Measurements from ENCODE around the gene TMEM219. TPM values are rescaled to one million over a fixed set of nuclear protein-coding genes. Genes with fewer than 3 reads are reported as not detected.
"Not testable (repeated sequence)": the region's sequence is repeated elsewhere in the genome, so short reads cannot be mapped to it uniquely, and the experiment has no call there.

The TMEM219 gene
- total RNA-seq, 1 donor from 2014 or later, result 72.2 TPM

DNA sequence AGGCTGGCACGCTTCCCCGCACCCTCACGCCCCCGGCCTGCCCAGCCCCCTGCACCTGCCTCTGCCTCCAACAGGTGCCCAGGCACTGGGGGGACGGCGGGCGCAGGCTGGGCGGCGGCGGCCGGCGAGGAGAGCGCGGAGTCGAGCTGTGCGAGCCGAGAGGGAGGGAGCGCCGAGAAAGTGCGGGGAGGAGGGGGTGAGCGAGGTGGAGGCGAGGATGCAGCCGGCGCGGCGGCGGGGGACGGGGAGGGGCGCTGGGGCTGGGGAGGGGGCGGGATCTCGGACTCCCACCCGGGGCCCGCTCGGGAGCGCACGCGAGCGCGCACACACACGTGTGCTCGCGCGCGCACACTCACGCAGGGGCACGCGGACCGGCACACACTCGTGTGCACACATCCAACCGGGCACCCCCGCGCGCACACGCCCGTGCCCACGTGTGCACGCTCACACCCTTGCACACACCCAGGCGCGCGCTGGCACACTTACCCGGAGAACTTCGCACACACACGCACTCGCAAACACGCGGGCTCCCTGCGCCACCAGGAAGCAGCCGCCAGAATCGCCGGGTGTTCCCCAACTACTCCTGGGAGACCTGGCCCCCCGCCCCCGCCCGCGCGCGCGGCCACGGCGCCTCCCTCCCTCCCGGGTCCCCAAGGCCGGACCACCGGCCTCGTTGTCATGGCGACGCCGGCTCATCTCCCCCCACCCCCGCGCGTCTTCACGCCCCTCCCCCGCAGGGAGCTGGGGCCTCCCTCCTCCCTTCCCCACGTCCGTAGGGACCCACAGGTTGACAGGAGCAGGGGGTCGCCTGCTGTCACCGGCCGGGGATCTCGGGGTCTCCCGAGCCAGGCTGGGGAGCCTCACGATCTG lies 49.2 kb downstream of the TMEM219 start, which contains the start of gene DOC2A:
TSS of gene DOC2A (minus strand) at position 184 of the 870 bp plus-strand sequence. CDS start 805 bp downstream, outside the sequence.
- no peak for DNase-seq (ENCODE audit: low read depth in 2 of 2)

DNA sequence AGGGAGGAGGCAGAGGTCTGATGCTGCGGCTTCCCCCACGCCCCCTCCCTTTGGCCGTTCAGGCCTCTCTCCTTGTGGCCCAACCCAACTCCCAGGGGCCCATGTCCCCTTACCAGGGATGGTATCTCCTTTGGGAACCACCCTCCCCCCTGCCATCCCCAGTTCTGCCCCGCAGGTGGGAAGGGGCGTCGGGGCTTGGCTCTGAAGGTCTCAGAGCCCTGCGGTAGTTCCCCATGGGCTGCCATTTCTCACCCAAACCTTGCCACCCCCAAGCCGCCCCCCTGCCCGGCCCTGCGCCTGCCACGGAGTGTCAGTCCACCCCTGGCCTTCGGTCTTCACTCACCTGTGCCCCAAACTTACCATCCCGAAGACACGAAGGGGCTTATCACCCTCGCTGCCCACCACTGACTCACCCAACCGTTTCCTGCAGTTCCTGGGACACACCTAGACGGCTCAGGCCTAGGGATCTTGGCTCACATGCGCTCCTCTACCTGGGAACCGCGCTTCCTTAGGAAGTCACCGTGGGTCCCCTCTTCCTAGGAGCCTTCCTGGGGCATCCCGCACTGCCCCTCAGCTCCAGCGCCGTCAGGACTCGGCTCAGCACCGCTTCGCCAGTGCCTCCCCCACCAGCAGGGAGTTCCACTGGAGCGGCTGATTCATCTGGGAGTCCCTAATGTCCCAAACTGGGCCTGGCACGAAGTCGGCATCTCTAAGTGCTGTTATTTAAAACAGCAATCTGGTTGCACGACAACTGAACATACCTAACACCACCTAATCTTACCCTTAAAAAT lies 50.0 kb downstream of the TMEM219 start:
- no peak for DNase-seq (ENCODE audit: low read depth in 2 of 2)

DNA sequence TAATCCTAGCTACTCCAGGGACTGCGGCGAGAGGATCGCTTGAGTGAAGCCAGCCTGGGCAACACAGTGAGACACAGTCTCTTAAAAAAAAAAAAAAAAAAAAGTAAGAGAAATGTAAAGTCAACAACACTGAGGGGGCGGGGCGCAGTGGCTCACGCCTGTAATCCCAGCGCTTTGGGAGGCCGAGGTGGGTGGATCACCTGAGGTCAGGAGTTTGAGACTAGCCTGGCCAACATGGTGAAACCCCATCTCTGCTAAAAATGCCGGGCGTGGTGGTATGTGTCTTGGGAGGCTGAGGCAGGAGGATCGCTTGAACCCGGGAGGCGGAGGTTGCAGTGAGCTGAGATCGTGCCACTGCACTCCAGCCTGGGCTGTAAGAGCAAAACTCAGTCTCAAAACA lies 50.7 kb downstream of the TMEM219 start:
- not testable (repeated sequence) for DNase-seq (ENCODE audit: low read depth in 2 of 2)

DNA sequence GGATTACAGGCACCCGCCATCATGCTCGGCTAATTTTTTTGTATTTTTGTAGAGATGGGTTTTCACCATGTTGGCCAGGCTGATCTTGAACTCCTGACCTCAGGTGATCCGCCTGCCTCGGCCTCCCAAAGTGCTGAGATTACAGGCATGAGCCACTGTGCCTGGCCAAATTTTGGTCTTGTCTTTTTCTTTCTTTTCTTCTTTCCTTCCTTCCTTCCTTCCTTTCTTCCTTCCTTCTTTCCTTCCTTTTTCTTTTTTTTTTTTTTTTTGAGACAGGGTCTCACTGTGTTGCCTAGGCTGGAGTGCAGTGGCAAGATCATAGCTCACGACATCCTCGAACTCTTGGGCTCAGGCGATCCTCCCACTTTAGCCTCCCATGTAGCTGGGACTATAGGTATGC lies 53.6 kb downstream of the TMEM219 start:
- not testable (repeated sequence) for DNase-seq (ENCODE audit: low read depth in 2 of 2)

DNA sequence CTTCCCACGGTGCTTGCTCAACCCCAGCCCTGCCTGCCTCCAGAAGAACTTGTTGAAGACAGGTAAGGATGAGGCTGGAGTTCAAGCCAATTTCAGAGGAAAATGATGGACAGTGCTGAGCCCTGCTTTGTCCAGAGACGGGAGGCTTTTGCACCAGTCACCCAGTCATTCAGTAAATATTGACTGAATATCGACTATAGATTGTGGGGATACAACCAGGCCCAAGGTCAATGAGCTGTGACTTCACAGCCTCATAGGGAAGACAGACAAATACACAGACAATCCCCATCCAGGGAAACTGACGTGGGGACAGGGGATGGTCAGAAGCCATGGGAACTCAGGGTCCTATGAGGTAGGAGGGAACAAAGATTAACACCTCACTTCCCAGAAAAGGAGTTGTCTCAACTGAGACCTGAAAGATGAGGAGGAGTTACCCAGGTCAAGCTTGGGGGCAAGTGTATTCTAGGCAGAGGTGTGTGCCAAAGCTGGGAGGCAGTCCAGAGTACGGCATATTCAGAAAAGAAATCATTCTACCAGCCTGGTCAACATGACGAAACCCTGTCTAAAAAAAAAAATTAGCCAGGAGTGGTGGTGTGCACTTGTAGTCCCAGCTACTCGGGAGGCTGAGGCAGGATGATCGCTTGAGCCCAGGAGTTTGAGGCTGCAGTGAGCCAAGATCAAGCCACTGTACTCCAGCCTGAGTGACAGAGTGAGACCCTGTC lies 54.8 kb downstream of the TMEM219 start:
- DNase-seq (ENCODE audit: low read depth in 2 of 2), result no peak

DNA sequence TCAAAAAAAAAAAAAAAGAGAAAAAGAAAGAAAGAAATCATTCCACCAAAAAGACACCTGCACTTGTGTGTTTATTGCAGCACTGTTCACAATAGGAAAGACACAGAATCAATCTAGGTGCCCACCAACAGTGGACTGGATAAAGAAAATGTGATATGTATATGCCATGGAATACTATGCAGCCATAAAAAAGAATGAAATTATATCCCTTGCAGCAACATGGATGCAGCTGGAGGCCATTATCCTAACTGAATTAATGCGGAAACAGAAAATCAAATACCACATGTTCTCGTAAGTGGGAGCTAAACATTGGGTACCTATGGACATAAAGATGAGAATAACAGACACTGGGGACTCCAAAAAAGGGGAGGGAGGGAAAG lies 55.4 kb downstream of the TMEM219 start:
- DNase-seq (ENCODE audit: low read depth in 2 of 2), result no peak

DNA sequence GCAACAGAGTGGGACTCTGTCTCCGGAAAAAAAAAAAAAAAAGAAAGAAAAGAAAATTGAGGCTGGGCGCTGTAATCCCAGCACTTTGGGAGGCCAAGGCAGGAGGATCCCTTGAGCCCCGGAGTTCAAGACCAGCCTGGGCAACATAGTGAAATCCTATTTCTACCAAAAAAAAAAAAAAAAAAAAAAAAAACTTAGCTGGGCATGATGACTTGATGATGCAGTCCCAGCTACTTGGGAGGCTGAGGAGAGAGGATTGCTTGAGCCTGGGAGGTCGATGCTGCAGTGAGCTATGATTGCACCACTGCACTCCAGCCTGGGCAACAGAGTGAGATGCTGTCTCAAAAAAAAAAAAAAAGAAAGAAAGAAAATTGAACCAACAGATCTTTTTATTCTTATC lies 56.1 kb downstream of the TMEM219 start:
- DNase-seq (ENCODE audit: low read depth in 2 of 2), result not testable (repeated sequence)

DNA sequence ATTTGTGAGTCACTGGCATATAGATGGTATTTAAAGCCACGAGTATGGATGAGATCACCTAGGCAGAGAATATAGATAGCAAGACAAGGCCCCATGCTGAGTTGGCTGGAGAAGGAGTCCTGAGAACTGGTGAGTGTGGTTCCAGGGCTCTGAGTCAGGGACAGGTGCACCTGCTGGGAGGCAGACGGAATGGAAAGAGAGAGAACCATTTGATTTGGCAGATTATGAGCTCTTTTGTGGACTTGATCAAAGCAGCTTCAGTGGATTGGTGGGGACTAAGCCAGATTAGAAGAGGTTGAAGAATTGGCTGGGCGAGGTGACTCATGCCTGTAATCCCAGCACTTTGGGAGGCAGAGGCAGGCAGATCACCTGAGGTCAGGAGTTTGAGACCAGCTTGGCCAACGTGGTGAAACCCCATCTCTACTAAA lies 56.9 kb downstream of the TMEM219 start:
- no peak for DNase-seq (ENCODE audit: low read depth in 2 of 2)

Other genes with a start within 250 kb of the TMEM219 start
- not detected in 2 replicates for gene C16orf54, start 216.1 kb upstream of the TMEM219 start, total RNA-seq
- gene ZG16, start 183.8 kb upstream of the TMEM219 start, total RNA-seq, result not detected in 2 replicates
- 13.5 and 30.5 TPM in 2 replicates for gene KIF22, start 171.3 kb upstream of the TMEM219 start, total RNA-seq
- 109 and 125 TPM in 2 replicates for gene MAZ, start 155.6 kb upstream of the TMEM219 start, total RNA-seq
- under 0.01 and 0.22 TPM in 2 replicates for gene PRRT2, start 149.9 kb upstream of the TMEM219 start, total RNA-seq
- 11.1 and 16.3 TPM in 2 replicates for gene PAGR1, start 145.9 kb upstream of the TMEM219 start, total RNA-seq
- gene MVP, start 141.6 kb upstream of the TMEM219 start, total RNA-seq, result 122 and 182 TPM in 2 replicates
- 50.1 and 86.3 TPM in 2 replicates for gene CDIPT, start 98.9 kb upstream of the TMEM219 start, total RNA-seq
- 0.44 and 0.99 TPM in 2 replicates for gene SEZ6L2, start 62.5 kb upstream of the TMEM219 start, total RNA-seq
- gene ASPHD1, start 61.6 kb upstream of the TMEM219 start, total RNA-seq, result 0.20 and 0.22 TPM in 2 replicates
- gene KCTD13, start 35.9 kb upstream of the TMEM219 start, total RNA-seq, result 1.7 and 3.6 TPM in 2 replicates
- 61.2 and 86.1 TPM in 2 replicates for gene TAOK2, start 11.8 kb downstream of the TMEM219 start, total RNA-seq
- 3.6 and 4.1 TPM in 2 replicates for gene HIRIP3, start 33.5 kb downstream of the TMEM219 start, total RNA-seq
- 14.4 and 15.7 TPM in 2 replicates for gene INO80E, start 34.2 kb downstream of the TMEM219 start, total RNA-seq
- under 0.01 and 0.20 TPM in 2 replicates for gene DOC2A, start 48.9 kb downstream of the TMEM219 start, total RNA-seq
- not detected in 2 replicates for gene C16orf92, start 61.1 kb downstream of the TMEM219 start, total RNA-seq
- not detected in 2 replicates for gene TLCD3B, start 69.2 kb downstream of the TMEM219 start, total RNA-seq
- 319 and 337 TPM in 2 replicates for gene ALDOA, start 103.7 kb downstream of the TMEM219 start, total RNA-seq
- 174 and 199 TPM in 2 replicates for gene PPP4C, start 113.9 kb downstream of the TMEM219 start, total RNA-seq
- gene TBX6, start 129.8 kb downstream of the TMEM219 start, total RNA-seq, result under 0.01 TPM in 2 replicates
- 14.4 and 29.4 TPM in 2 replicates for gene YPEL3, start 134.1 kb downstream of the TMEM219 start, total RNA-seq
- gene GDPD3, start 151.5 kb downstream of the TMEM219 start, total RNA-seq, result 0.22 and 1.4 TPM in 2 replicates
- gene MAPK3, start 161.1 kb downstream of the TMEM219 start, total RNA-seq, result 30.1 and 49.0 TPM in 2 replicates
- 0.79 and 1.5 TPM in 2 replicates for gene CORO1A, start 221.5 kb downstream of the TMEM219 start, total RNA-seq
- 20.4 and 25.3 TPM in 2 replicates for gene BOLA2B, start 231.6 kb downstream of the TMEM219 start, total RNA-seq
- 35.9 and 44.2 TPM in 2 replicates for gene SLX1A, start 231.8 kb downstream of the TMEM219 start, total RNA-seq
- gene SULT1A3, start 237.2 kb downstream of the TMEM219 start, total RNA-seq, result 1.1 and 2.2 TPM in 2 replicates